ENCODE measurements around the gene ZSCAN31. TPM values are rescaled to one million over a fixed set of nuclear protein-coding genes. Genes with fewer than 3 reads are reported as not detected.

ZSCAN31 gene
- total and polyA plus RNA-seq, 9 of the 15 experiments (the other 6 are each of a cell fraction or from before 2014, with no cell fraction given), result 3.9 to 12.1 (median 7.0) TPM

DNA sequence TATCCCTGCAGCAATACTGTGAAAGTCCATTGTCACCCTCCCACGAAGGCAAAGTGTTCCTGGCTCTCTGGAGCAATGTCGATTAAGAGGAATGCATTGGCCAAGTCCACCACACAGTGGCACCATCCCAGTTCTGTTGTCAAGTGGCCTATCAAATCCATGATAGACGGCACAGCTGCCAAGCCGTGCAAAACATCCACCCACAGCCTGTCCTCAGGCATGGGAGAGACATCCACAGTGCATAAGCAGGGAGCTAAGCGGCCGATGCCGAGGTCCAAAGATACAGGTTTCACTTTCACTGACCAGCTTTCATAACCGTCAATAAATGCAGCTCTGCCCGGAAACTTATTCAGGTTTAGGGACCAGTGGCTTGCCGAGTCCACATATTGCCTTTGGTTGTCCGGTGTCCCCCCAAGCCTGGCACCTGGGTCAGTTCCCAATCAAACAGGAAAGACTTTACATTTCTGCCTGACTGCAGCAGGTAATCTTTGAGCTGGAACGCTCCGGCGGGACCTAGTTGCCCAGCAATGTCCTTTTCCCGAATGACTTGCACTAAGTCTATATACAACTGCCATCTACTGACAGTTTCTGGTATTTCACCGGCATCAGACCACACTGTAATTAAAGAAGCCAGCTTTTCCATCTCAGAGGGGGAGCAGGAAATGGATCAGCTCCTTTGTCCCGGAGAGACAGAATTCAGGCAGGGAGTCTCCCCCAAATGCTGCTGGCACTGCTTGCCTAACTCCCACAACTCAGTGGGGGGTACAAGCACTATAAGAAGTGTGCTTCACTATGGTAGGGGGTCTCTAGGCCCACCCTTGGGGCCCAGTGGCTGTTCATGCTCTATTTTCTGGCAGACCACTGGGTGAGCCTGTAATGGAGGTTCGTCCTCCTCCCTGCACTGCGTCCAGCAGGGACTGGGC lies 20.1 kb upstream of the ZSCAN31 start (continued):
- no peak for TF ChIP-seq CREBBP (IDR thresholded peaks at IDR 0.05; ENCODE audit: low read depth, low read length)
- TF ChIP-seq, protein P1, sequence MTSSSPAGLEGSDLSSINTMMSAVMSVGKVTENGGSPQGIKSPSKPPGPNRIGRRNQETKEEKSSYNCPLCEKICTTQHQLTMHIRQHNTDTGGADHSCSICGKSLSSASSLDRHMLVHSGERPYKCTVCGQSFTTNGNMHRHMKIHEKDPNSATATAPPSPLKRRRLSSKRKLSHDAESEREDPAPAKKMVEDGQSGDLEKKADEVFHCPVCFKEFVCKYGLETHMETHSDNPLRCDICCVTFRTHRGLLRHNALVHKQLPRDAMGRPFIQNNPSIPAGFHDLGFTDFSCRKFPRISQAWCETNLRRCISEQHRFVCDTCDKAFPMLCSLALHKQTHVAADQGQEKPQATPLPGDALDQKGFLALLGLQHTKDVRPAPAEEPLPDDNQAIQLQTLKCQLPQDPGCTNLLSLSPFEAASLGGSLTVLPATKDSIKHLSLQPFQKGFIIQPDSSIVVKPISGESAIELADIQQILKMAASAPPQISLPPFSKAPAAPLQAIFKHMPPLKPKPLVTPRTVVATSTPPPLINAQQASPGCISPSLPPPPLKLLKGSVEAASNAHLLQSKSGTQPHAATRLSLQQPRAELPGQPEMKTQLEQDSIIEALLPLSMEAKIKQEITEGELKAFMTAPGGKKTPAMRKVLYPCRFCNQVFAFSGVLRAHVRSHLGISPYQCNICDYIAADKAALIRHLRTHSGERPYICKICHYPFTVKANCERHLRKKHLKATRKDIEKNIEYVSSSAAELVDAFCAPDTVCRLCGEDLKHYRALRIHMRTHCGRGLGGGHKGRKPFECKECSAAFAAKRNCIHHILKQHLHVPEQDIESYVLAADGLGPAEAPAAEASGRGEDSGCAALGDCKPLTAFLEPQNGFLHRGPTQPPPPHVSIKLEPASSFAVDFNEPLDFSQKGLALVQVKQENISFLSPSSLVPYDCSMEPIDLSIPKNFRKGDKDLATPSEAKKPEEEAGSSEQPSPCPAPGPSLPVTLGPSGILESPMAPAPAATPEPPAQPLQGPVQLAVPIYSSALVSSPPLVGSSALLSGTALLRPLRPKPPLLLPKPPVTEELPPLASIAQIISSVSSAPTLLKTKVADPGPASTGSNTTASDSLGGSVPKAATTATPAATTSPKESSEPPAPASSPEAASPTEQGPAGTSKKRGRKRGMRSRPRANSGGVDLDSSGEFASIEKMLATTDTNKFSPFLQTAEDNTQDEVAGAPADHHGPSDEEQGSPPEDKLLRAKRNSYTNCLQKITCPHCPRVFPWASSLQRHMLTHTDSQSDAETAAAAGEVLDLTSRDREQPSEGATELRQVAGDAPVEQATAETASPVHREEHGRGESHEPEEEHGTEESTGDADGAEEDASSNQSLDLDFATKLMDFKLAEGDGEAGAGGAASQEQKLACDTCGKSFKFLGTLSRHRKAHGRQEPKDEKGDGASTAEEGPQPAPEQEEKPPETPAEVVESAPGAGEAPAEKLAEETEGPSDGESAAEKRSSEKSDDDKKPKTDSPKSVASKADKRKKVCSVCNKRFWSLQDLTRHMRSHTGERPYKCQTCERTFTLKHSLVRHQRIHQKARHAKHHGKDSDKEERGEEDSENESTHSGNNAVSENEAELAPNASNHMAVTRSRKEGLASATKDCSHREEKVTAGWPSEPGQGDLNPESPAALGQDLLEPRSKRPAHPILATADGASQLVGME (CRISPR knock-in tag; IDR thresholded peaks at IDR 0.05), result no peak
- TF ChIP-seq SMARCA5 (IDR thresholded peaks at IDR 0.05), result 0 out of 2 replicates have a peak, but pooled peaks have one; percentile 34
- no peak for TF ChIP-seq SAP30 (IDR thresholded peaks at IDR 0.05; ENCODE audit: borderline replicate concordance, insufficient read depth, low read depth, low read length, poor library complexity, severe bottlenecking)
- TF ChIP-seq ELF1 (tag; IDR thresholded peaks at IDR 0.05), result peak; percentile 15; the same call in 1 of the 2 replicates
- TF ChIP-seq FOXP4 (CRISPR knock-in tag; IDR thresholded peaks at IDR 0.05; ENCODE audit: borderline replicate concordance), result no peak
- TF ChIP-seq ZBTB34 (CRISPR knock-in tag; IDR thresholded peaks at IDR 0.05), result no peak
- TF ChIP-seq ZNF165 (CRISPR knock-in tag; IDR thresholded peaks at IDR 0.05; ENCODE audit: borderline replicate concordance), result no peak
- no peak for TF ChIP-seq GATAD2B (IDR thresholded peaks at IDR 0.05; ENCODE audit: borderline replicate concordance)
- no peak for TF ChIP-seq FOXA1 (IDR thresholded peaks at IDR 0.05; ENCODE audit: borderline replicate concordance)
- TF ChIP-seq CHD4 (IDR thresholded peaks at IDR 0.05; ENCODE audit: insufficient read depth, insufficient replicate concordance, low read depth, low read length, poor library complexity, severe bottlenecking), result no peak
- no peak for TF ChIP-seq NCOR1 (IDR thresholded peaks at IDR 0.05)
- no peak for TF ChIP-seq ZFP1 (CRISPR knock-in tag; IDR thresholded peaks at IDR 0.05)
- TF ChIP-seq, protein P2, sequence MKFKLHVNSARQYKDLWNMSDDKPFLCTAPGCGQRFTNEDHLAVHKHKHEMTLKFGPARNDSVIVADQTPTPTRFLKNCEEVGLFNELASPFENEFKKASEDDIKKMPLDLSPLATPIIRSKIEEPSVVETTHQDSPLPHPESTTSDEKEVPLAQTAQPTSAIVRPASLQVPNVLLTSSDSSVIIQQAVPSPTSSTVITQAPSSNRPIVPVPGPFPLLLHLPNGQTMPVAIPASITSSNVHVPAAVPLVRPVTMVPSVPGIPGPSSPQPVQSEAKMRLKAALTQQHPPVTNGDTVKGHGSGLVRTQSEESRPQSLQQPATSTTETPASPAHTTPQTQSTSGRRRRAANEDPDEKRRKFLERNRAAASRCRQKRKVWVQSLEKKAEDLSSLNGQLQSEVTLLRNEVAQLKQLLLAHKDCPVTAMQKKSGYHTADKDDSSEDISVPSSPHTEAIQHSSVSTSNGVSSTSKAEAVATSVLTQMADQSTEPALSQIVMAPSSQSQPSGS (CRISPR knock-in tag; IDR thresholded peaks at IDR 0.05), result no peak
- TF ChIP-seq STAT5B (CRISPR knock-in tag; IDR thresholded peaks at IDR 0.05), result no peak

Data from K562 (cell line).